ENCODE data around the gene SLX9. TPM values are rescaled to one million over a fixed set of nuclear protein-coding genes. Genes with fewer than 3 reads are reported as not detected.

SLX9 gene
- total and polyA plus RNA-seq, 8 donors, result 10.5 to 21.7 (median 13.6) TPM

DNA sequence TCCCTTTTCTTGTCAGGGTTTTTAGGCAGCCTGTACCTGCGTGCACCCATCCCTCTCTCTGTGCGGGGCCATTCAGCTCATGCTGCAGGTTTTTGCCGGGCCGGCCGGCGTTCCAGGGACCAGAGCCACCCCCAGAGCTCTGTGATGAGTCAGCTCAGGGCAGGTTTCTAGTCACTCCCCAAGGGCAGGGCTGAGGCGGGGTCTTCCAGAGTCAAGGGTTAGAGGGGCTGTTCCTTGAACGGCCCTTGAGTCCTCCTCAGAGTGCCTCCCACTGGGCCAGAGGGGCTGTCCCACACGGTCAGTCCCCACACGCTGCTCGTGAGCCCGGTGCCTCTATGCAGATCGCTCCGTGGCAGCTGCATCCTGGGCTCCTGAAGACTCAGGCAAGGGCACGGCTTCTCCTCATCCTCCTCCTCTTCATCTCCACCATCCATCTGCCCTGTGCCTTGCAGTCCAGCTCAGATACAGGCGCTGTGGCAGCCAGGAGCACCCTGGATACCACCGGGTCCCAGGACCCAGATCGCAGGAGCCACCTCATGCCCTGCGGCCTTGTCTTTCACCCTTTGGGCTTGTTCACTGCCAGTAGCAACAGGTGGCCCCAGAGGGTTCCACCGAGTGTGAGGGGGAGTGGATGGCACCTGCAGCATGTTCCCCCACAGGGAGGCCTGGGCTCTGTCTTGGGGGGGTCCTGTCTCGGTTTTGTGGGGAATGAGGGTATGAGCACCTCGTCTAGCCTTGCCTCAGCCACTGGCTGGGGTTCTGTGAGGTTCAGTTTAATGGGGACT is 17.4 kb downstream of the SLX9 start:
- no peaks in the 10 kb centered on the region for H3K4me1 ChIP-seq
- TF ChIP-seq, protein P1, sequence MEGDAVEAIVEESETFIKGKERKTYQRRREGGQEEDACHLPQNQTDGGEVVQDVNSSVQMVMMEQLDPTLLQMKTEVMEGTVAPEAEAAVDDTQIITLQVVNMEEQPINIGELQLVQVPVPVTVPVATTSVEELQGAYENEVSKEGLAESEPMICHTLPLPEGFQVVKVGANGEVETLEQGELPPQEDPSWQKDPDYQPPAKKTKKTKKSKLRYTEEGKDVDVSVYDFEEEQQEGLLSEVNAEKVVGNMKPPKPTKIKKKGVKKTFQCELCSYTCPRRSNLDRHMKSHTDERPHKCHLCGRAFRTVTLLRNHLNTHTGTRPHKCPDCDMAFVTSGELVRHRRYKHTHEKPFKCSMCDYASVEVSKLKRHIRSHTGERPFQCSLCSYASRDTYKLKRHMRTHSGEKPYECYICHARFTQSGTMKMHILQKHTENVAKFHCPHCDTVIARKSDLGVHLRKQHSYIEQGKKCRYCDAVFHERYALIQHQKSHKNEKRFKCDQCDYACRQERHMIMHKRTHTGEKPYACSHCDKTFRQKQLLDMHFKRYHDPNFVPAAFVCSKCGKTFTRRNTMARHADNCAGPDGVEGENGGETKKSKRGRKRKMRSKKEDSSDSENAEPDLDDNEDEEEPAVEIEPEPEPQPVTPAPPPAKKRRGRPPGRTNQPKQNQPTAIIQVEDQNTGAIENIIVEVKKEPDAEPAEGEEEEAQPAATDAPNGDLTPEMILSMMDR (IDR thresholded peaks at IDR 0.05), result no peak
- intact Hi-C loops (cut with DNase I), result no loop called here
- FAIRE-seq (no peak), DNase-seq (peak in 2 of 6 donors; percentile 11 to 63), ATAC-seq (no peak)
- H3K27ac ChIP-seq, result no peak overlapping the region
- no peak overlapping the region for H3K4me3 ChIP-seq
- H3K27me3 ChIP-seq, result no peaks in the 10 kb centered on the region
- WGBS, 2 donors, result 91 to 93% methylated on average over 22 of the region's 22 CpGs
- H3K36me3 ChIP-seq, result peaks cover 0 to 14% (median 0%) of the 10 kb centered on the region in 3 donors
- no peaks in the 10 kb centered on the region for H3K9me3 ChIP-seq

DNA sequence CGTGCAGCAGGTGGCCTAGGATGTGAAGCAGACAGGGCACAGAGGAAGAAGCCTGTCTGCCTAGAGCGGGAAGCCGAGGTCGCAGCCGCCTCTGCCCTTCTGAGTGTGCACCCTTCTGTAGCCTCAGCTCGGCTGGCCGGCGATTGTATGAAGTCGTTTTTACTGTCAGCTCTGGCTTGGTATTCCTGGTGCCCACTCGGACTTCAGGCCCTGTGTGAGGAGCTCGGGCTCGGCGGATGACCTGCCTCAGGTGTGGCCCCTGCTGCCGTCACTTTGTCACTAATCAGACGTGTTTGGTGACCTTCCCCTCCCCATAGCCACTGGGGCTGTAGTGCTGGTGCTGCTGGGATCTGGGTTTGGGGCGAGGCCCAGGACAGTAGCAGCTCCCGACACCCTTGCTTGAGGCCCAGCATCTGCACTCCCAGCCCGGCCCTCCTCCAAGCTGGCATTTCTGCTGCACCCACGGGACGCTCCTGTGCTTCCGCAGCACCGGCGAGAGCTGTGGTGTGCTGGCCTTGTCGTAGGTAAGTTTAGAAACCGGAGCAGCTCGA is 18.1 kb downstream of the SLX9 start:
- Histone ChIP-seq H3K27ac (peak overlapping the region in 1 of 4 donors; percentile 50), H3K4me3 (no peak overlapping the region), H3K9me3 (no peaks in the 10 kb centered on the region), H3K27me3 (no peaks in the 10 kb centered on the region), H3K36me3 (peaks cover 0 to 16% (median 0%) of the 10 kb centered on the region in 3 donors), H3K4me1 (no peaks in the 10 kb centered on the region)
- 88 to 89% methylated on average over 26 of the region's 26 CpGs for WGBS, 2 donors
- FAIRE-seq (no peak), DNase-seq (peak in 2 of 6 donors; percentile 12 to 67), ATAC-seq (no peak)
- TF ChIP-seq, protein P1 (IDR thresholded peaks at IDR 0.05), result no peak
- intact Hi-C loops (cut with DNase I), result no loop called here

DNA sequence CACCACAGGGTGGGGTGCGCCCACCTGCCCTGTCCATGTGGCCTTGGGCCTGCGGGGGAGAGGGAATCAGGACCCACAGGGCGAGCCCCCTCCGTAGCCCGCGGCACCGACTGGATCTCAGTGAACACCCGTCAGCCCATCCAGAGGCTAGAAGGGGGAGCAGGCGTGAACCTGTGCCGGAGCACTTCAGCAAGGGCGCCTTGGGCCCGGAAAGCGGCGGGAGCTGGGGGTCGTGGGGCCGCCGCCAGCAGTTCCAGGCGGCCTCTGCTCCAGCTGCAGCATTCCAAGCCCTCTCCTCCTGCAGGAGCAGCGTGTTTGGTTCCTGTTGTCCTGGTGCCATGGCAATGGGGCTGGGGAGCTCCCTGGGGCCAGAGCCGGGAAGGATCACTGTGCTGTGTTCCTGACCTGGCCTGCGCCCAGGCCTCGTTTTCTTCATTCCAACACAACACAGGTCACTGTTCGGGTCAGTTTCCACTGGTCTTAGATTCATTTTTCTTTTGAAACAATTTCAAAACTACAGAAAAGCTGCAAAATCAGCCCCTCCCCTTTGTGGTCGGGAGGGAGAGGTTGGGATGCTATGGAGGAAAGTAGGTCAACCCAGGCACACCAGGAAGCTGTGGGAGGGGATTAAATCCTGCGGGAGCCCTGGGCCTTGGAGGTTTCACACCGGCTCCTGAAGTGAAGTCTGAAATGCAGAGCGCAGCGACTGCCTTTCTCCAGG is 18.8 kb downstream of the SLX9 start:
- H3K27ac ChIP-seq, result peak overlapping the region in 1 of 4 donors; percentile 50
- intact Hi-C loops (cut with DNase I), result no loop called here
- WGBS, 2 donors, result 78 to 80% methylated on average over 26 to 28 of the region's 28 CpGs
- H3K9me3 ChIP-seq, result no peaks in the 10 kb centered on the region
- no peaks in the 10 kb centered on the region for H3K27me3 ChIP-seq
- FAIRE-seq (no peak), ATAC-seq (peak; percentile 35 to 82 (median 63)), DNase-seq (peak in 4 of 6 donors; percentile 27 to 57 (median 47))
- H3K4me3 ChIP-seq, result no peak overlapping the region
- no peaks in the 10 kb centered on the region for H3K4me1 ChIP-seq
- TF ChIP-seq, protein P1 (IDR thresholded peaks at IDR 0.05), result no peak
- H3K36me3 ChIP-seq, result peaks cover 0 to 16% (median 0%) of the 10 kb centered on the region in 3 donors

DNA sequence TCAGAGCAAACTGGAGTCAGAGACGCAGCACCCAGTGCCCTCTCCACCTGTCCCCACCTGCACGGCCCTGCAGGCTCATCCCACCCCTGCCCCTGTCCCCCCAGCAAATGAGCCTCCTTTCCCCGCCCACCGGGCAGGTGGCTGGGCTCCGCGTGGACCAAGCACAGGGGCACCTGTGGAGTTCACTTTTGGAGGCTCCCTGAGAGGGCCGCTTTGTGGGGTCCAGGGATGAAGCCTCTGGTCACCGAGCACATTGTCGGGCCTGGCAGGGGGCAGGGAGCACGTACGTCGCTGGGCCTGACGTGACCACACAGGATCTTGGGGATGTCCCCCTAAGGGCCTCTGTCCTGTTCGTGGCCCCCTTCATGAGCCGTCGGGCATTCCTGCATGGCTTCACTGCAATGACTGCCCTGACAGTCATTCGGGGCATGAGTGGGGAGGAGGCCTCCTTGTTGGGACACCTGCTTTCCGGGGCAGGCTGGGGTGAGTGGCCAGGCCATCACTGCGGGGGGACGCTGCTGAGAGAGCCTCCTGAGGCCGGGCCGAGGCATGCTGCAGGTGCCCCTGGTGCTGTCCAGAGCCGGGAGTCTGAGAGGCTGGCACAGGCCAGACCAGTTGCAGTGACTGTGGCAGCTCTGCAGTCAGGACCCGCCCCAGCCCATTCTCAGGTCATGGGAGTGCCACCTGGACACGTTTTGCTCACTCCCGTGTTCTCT is 19.7 kb downstream of the SLX9 start:
- Histone ChIP-seq H3K36me3 (peaks cover 0 to 16% (median 0%) of the 10 kb centered on the region in 3 donors), H3K9me3 (no peaks in the 10 kb centered on the region), H3K4me3 (no peak overlapping the region), H3K27ac (peak overlapping the region in 1 of 4 donors; percentile 42), H3K4me1 (no peaks in the 10 kb centered on the region), H3K27me3 (no peaks in the 10 kb centered on the region)
- FAIRE-seq (no peak), ATAC-seq (no peak), DNase-seq (peak in 2 of 6 donors; percentile 16 to 64)
- intact Hi-C loops (cut with DNase I), result no loop called here
- TF ChIP-seq, protein P1 (IDR thresholded peaks at IDR 0.05), result no peak
- 86 to 88% methylated on average over 26 of the region's 26 CpGs for WGBS, 2 donors
